Fibroblast of the aortic adventitia (primary cell): Measurements from ENCODE around the gene GPC1. TPM values are rescaled to one million over a fixed set of nuclear protein-coding genes. Genes with fewer than 3 reads are reported as not detected.

ENCODE experiments used
- DNase-seq: peaks from one replicate; pipeline ENCODE4 v3.0.0-alpha.2; 2010; ENCODE audit warnings: low read depth
- H3K4me3 ChIP-seq: 2 replicates; pipeline ENCODE4 v1.5.1; 2011; ENCODE audit warnings: low read depth, mild to moderate bottlenecking, control low read depth, low read length, moderate library complexity
- CTCF ChIP-seq: IDR thresholded peaks from 2 replicates; pipeline ENCODE4 v1.5.1; 2011; ENCODE audit warnings: mild to moderate bottlenecking, low read length, control low read depth, inconsistent platforms; ENCODE audit not compliant: insufficient read depth
- total RNA-seq: library from RNA; depleted of rRNA; stranded (reverse); fragments of >200 nt; gene quantifications from 2 replicates; pipeline ENCODE4 v1.2.3, GENCODE V29; 2012; ENCODE audit warnings: low replicate concordance

The GPC1 gene
- total RNA-seq, 1 donor, result 44.7 TPM

GRCh38 chr2:240427729-240428128 is 7.7 kb upstream of the GPC1 start:
- no peak for TF ChIP-seq CTCF
- no peak overlapping the region for H3K4me3 ChIP-seq
- no peak for DNase-seq

- DNase-seq, result no peak
- no peak overlapping the region for H3K4me3 ChIP-seq
- TF ChIP-seq CTCF, result no peak
Measured at GRCh38 chr2:240428245-240428644, 7.2 kb upstream of the GPC1 start.

GRCh38 chr2:240429341-240429871 is 6.1 kb upstream of the GPC1 start:
- no peak overlapping the region for H3K4me3 ChIP-seq
- DNase-seq, result no peak
- no peak for TF ChIP-seq CTCF

- no peak for TF ChIP-seq CTCF
- H3K4me3 ChIP-seq, result no peak overlapping the region
- DNase-seq, result no peak
Measured at GRCh38 chr2:240429872-240430491, 5.5 kb upstream of the GPC1 start.

- DNase-seq, result no peak
- H3K4me3 ChIP-seq, result no peak overlapping the region
- no peak for TF ChIP-seq CTCF
Measured at GRCh38 chr2:240430595-240430994, 4.9 kb upstream of the GPC1 start.

- TF ChIP-seq CTCF, result no peak
- H3K4me3 ChIP-seq, result no peak overlapping the region
- DNase-seq, result no peak
Measured at GRCh38 chr2:240431271-240431660, 4.2 kb upstream of the GPC1 start.

- H3K4me3 ChIP-seq, result no peak overlapping the region
- TF ChIP-seq CTCF, result no peak
- DNase-seq, result no peak
Measured at GRCh38 chr2:240431661-240432424, 3.6 kb upstream of the GPC1 start.
